Measurements from ENCODE around the gene APMAP.

APMAP gene

DNA sequence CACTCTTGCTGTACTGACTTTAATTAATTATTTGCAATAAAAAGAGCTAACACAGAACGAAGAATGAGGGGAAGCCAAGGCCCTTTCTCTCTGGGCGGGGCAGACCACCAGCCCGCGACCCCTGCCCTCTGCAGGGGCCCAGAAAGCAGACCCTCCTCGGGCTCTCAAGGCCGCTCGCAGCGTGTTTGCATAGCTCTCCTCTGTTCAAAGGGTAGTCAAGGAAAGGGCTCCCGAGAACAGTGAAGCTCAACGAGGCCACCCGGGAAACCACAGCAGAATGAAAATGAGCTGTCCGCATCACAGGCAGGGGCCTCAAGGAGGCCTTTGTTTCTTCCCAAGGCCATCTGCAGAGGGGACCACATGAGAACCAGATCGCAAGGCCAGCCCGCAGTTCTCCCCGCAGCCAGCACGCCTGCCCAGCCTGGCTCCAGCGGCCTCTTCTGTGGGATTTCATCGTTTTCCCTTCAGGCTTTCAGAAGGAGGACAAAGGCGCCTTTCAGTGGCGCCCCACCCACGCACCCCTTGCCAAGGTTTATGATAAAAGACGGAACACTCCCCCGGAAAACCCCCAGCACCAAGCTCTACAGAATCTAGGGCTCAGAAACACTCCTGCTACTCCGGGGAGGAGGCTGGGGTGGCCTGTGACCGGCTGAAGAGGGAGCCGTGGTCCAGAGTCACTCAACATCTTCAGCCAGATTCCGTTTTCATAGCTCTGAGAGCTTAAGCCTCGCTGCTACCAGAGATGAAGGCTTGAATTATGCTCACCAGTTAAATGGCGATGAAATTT lies 40.1 kb upstream of the APMAP start:
- no peak for TF ChIP-seq ZNF274 (IDR thresholded peaks at IDR 0.05; ENCODE audit: low read depth, low read length)
- H3K4me3 ChIP-seq (ENCODE audit: low read length) = no peak overlapping the region

DNA sequence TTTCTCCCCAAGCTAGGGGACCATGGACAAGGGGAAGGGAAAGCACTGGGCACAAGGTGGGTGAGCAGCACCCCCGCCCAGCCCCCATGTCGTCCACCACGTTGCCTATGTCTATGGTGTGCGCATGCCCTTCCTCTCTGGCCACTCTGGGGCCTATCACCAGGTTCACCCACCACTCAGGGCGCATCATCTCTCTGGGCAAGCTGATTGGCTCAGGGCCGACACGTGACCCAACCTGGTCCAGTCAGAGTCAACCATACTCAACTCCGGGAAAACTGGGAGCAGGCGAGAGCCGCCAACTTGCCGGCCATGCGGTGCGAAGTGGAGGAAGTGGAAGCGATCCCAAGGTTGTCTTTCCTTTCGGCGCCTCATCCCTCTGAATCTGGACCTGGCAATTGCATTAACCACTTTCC lies 39.5 kb upstream of the APMAP start:
- TF ChIP-seq ZNF274 (IDR thresholded peaks at IDR 0.05; ENCODE audit: low read depth, low read length) = no peak
- H3K4me3 ChIP-seq (ENCODE audit: low read length) = no peak overlapping the region

DNA sequence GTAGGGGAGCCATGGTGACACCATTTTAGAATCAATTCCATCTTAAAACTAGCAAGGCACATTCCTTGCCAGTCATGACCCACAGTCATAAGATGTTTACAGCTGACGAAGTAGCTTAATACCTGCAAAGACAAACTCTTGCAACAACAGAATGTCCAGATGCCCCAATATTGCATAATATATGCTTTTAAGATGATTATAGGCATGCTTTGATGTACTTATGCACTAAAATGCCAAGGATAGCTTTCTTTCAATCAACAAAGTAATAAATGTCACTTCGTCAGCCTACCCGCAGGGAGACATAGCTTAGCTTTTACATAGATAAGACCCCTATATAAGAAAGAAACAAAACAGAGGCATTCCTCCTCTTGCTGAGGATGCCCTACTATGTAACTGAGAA lies 38.7 kb upstream of the APMAP start:
- no peak overlapping the region for H3K4me3 ChIP-seq (ENCODE audit: low read length)
- no peak for TF ChIP-seq ZNF274 (IDR thresholded peaks at IDR 0.05; ENCODE audit: low read depth, low read length)

DNA sequence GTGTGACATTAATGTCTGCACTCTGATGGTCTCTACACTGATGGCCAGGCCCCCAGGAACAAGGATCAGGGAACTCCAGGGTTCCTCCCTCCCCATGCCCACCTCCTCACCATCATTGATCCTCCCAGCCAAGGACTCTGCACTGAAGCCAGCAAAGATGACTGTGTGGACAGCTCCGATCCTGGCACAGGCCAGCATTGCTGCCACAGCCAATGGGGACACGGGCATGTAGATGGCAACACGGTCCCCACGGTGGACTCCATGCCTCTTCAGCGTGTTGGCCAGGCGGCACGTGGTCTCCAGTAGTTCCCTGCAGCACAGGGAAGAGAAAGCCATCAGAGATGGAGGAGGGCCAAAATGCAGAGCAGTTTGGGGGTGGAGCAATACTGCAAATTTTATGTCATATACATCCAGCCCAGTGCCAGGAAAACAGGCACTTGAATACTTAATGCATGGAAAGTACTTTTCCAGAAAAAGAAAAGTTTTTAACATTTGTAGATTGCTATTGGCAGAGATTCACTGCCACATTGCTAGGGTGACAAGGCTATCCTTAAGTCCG lies 38.2 kb upstream of the APMAP start:
- H3K4me3 ChIP-seq (ENCODE audit: low read length) = no peak overlapping the region
- TF ChIP-seq ZNF274 (IDR thresholded peaks at IDR 0.05; ENCODE audit: low read depth, low read length) = no peak

DNA sequence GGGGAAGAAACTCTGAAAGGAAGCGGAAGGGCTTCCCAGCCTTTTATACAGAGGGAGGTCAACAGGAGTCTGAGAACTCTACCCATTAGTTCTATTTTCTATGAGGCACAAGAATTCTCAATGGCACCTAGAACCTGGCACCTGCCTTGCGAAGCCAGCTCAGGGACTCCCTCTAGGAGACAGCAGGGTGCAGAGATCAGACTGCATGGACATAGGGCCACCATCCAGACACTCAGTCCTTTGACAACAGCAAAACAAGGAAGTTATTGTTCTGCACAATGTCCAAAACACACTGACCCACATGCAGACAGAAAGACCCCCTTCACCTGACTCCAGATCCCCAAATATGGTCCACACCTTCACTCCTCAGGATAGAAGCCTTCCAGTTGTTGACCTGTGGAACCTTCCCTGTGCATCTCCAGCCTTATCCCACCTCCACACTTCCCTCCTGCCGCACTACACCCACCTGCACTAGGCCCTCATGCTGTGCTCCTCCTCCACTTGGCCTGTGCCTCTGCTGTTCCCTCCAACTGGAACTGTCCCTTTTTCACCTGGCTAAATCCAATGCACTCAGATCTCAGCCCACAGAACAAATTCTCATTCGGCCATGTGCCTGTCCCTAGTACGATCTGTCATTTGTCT lies 37.6 kb upstream of the APMAP start:
- H3K4me3 ChIP-seq (ENCODE audit: low read length) = no peak overlapping the region
- no peak for TF ChIP-seq ZNF274 (IDR thresholded peaks at IDR 0.05; ENCODE audit: low read depth, low read length)

DNA sequence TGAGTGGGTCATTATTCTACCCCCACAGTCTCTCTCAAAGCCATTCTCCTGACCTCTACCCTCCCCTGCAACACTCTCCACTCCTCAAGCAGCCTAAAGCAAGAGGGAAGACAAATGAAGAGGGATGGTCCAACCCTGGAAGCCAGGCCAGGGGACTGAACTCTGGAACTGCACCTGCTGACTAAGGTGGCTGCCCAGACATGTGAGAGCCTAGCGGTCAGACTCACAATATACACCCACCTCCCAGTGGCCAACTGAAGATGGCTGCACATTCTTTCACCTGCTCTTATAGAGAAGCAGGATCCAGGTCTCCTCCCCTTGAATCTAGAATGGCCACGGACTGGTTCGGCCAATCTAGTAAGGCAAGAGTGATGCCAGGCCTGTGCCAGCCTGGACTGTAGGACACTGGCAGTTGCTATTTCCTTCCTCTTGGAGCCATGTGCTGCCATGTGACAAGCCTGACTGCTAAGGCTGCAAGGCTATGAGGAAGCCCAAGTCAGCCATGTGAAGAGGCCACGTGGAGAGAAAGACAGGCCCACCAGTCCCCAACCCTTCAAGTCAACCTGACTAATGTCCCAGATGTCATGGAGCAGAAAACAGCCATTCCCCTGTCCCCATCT lies 33.5 kb upstream of the APMAP start:
- no peak for TF ChIP-seq ZNF274 (IDR thresholded peaks at IDR 0.05; ENCODE audit: low read depth, low read length)
- no peak overlapping the region for H3K4me3 ChIP-seq (ENCODE audit: low read length)

DNA sequence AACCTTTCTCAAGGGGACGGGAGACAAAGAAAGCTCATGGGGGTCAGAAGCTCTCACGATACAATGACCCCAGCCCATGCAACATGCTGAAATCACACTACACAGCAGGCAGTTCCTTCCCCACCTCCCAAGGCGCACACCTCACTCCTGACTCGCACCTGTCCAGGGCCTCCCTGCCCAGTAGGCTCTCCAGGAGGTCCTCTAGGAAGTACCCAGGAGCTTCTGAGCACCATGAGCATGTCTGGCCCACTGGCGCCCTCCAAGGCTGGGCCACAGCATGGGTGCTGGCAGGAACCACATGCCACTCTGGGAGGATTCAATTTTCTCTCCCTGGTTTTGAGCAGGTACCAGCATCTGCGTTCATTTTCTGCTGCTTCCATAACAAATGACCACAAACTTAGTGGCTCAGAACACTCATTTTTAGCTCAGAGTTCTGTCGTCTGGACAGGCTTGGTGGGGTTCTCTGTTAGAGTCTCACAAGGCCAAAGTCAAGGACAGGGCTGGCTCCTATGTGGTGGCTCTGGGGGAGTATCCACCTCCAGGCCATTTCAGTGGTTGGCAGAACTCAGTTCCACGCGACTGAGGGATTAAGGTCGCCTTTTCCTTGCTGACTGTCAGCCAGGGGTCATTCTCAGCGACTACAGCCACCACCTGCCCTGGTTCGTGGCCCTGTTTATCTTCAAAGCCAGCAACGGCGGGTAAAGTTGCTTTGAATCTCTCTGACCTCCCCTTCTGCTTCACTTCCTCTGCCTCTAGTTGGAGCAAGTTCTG lies 32.7 kb upstream of the APMAP start:
- no peak overlapping the region for H3K4me3 ChIP-seq (ENCODE audit: low read length)
- TF ChIP-seq ZNF274 (IDR thresholded peaks at IDR 0.05; ENCODE audit: low read depth, low read length) = no peak

DNA sequence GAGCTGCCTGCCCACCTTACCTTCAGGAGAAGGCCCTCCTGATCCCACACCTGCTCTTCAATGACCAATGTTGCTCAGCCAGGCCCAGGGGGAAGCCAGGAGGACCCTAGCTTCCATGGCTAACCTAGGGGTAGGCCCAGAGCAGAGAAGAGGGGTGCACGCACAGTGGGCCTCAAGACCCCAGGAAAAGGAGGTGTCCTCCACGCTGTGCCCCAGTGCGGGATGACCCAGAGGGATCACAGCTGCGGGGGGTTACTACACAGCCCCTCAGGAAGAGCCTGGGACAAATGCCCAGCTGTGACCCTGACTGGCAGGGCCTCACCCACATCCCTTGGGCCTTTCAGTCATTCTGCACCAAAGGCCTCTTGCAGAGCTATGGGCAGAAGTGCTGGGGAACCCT lies 31.6 kb upstream of the APMAP start:
- no peak for TF ChIP-seq ZNF274 (IDR thresholded peaks at IDR 0.05; ENCODE audit: low read depth, low read length)
- no peak overlapping the region for H3K4me3 ChIP-seq (ENCODE audit: low read length)

DNA sequence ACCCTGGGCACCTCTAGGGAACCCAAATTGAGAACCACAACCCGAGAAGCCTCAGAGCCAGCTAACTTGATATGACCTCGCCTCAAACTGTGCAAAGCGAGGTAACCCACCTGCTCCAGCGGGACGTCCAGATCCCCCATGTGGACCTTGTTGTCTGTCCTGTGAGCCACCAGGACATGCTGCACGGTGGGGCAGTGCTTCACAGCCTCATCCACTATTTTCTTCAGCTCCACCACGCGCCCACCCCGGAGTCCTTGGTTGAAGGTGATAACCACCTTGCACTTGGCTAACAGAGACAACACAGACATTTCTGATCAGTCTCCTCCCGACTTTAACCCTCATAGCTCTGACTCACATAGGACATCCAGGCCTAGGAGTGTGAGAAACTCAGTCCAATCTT lies 30.8 kb upstream of the APMAP start:
- no peak for TF ChIP-seq ZNF274 (IDR thresholded peaks at IDR 0.05; ENCODE audit: low read depth, low read length)
- no peak overlapping the region for H3K4me3 ChIP-seq (ENCODE audit: low read length)

DNA sequence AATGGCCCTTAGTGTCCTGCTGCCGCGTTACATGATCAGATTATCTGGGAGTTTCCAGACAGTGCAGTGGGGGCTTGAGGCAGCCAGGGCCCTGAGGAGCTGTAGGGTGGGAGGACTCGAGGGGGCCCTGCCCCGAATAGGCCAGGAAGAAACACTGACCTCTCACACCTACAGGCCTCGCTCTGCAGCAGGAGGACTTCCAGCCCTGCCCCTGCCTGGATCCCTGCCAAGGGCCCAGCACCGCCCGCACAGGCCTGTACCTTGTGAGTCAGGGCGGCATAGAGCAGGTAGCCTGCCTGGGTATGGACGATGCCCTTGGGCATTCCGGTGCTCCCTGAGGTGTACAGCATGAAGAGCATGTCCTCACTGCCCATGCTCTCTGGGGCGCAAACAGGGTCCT lies 30.1 kb upstream of the APMAP start:
- TF ChIP-seq ZNF274 (IDR thresholded peaks at IDR 0.05; ENCODE audit: low read depth, low read length) = no peak

DNA sequence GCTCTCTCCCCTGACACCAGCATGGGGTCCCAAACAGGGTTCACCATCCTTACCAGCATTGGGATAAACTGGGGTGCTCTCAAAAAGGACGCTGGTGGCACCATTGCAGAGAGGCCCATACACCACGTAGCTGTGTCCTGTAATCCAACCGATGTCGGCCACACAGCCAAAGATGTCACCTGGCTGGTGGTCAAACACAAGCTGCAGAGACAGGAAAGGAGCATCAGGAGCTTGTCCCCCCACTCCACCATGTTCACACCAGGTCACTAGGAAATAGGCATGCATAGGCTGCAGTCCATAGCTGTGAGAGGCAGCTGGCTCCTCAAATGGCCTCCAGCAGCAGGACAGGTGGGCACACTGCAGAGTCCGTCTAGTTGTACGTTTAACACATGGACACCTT lies 28.8 kb upstream of the APMAP start:
- no peak for TF ChIP-seq ZNF274 (IDR thresholded peaks at IDR 0.05; ENCODE audit: low read depth, low read length)
- H3K4me3 ChIP-seq (ENCODE audit: low read length) = no peak overlapping the region

More for the DNA sequence above, 30.1 kb upstream of the APMAP start:
- no peak overlapping the region for H3K4me3 ChIP-seq (ENCODE audit: low read length)

DNA sequence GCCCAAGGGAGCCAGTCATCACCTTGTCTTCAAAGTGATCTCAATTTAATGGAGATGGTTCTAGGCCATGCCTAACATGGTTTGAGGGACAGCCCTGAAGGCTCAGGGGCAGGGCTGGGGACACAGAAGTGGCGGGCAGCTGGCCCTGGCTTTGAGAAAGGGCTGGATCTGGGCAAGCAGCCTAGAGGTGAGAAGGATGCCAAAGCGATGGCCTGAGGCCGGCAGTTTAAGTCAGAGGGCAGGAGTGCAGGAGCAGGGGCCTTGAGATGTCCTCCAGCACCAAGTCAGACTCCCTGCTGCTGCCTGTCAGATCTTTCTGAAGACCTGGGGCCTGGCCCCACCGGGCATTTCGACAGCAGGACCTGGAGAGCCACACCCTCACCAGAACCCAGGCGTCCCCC lies 28.4 kb upstream of the APMAP start:
- H3K4me3 ChIP-seq (ENCODE audit: low read length) = no peak overlapping the region
- TF ChIP-seq ZNF274 (IDR thresholded peaks at IDR 0.05; ENCODE audit: low read depth, low read length) = no peak

DNA sequence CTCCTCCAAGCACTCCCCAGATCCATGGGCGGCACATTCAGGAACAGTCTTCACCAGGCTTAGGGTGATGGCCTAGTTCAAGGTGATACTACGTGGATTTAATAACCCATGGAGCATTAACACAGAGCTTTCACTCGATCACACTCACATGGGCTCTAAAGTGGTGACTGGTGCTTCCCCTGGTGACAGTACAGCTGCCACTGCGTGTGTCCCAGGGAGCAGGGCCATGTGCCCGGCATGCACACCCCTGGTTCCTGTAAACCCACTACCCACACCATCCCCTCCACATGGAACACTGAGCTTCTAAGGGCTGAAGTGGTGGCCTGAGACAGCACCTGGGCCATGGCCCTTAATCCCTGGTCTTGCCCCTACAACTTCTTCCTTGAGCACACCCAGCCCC lies 27.8 kb upstream of the APMAP start:
- no peak for TF ChIP-seq ZNF274 (IDR thresholded peaks at IDR 0.05; ENCODE audit: low read depth, low read length)
- no peak overlapping the region for H3K4me3 ChIP-seq (ENCODE audit: low read length)
